Type B pancreatic cell (in vitro differentiated cells): Measurements from ENCODE around the gene SUSD1. TPM values are rescaled to one million over a fixed set of nuclear protein-coding genes. Genes with fewer than 3 reads are reported as not detected.

Experiments
- DNase-seq: peaks from one replicate; pipeline ENCODE4 v3.0.0; 2021; ENCODE audit warnings: mixed read lengths; ENCODE audit not compliant: unreplicated experiment; ENCODE audit errors: extremely low spot score
- H3K27ac Mint-ChIP-seq: 2 replicates; pipeline ENCODE4 v1.8.0; 2021; ENCODE audit warnings: mild to moderate bottlenecking, mixed read lengths
- H3K27me3 Mint-ChIP-seq: 2 replicates; pipeline ENCODE4 v1.8.0; 2021; ENCODE audit warnings: mixed read lengths
- H3K36me3 Mint-ChIP-seq: 2 replicates; pipeline ENCODE4 v1.8.0; 2021; ENCODE audit warnings: mixed read lengths
- H3K4me1 Mint-ChIP-seq: one replicate; pipeline ENCODE4 v1.8.0; 2021; ENCODE audit warnings: mixed read lengths; ENCODE audit not compliant: unreplicated experiment
- H3K4me3 Mint-ChIP-seq: 2 replicates; pipeline ENCODE4 v1.8.0; 2021; ENCODE audit warnings: mild to moderate bottlenecking, mixed read lengths
- H3K9me3 Mint-ChIP-seq: 2 replicates; pipeline ENCODE4 v1.8.0; 2021; ENCODE audit warnings: mixed read lengths
- CTCF ChIP-seq: fragments of 200-600 bp; sonication (generic); conservative IDR thresholded peaks from 2 replicates; pipeline ENCODE4 v1.5.0; 2021; ENCODE audit warnings: antibody characterized with exemption, mild to moderate bottlenecking
- total RNA-seq: library from RNA; stranded (reverse); gene quantifications from 2 replicates; pipeline ENCODE4 v1.2.1, GENCODE V29; 2021; ENCODE audit warnings: low replicate concordance

SUSD1 gene
- total RNA-seq, 1 donor from 2014 or later, result 16.3 TPM

- no peak for TF ChIP-seq CTCF
- H3K9me3 Mint-ChIP-seq, result no peaks in the 10 kb centered on the region
- no peak for DNase-seq
- no peak overlapping the region for H3K27ac Mint-ChIP-seq
- H3K36me3 Mint-ChIP-seq, result peaks cover 24% of the 10 kb centered on the region
- no peaks in the 10 kb centered on the region for H3K27me3 Mint-ChIP-seq
- H3K4me3 Mint-ChIP-seq, result no peak overlapping the region
- H3K4me1 Mint-ChIP-seq, result no peaks in the 10 kb centered on the region
Measured at GRCh38 chr9:112104401-112104800, 70.7 kb downstream of the SUSD1 start.

GRCh38 chr9:112103405-112103804, 71.7 kb downstream of the SUSD1 start:
- H3K36me3 Mint-ChIP-seq, result peaks cover 24% of the 10 kb centered on the region
- TF ChIP-seq CTCF, result no peak
- no peaks in the 10 kb centered on the region for H3K9me3 Mint-ChIP-seq
- H3K4me3 Mint-ChIP-seq, result no peak overlapping the region
- H3K27me3 Mint-ChIP-seq, result no peaks in the 10 kb centered on the region
- DNase-seq, result no peak
- H3K4me1 Mint-ChIP-seq, result peaks cover under 1% of the 10 kb centered on the region
- no peak overlapping the region for H3K27ac Mint-ChIP-seq

GRCh38 chr9:112097712-112098688, 77.1 kb downstream of the SUSD1 start:
- Mint-ChIP-seq H3K4me3 (no peak overlapping the region), H3K9me3 (no peaks in the 10 kb centered on the region), H3K36me3 (peaks cover 32% of the 10 kb centered on the region), H3K4me1 (peaks cover 10% of the 10 kb centered on the region), H3K27ac (peak overlapping the region; percentile 80), H3K27me3 (no peaks in the 10 kb centered on the region)
- TF ChIP-seq CTCF, result peak; percentile 92
- no peak for DNase-seq

- no peak for DNase-seq
- Mint-ChIP-seq H3K27me3 (no peaks in the 10 kb centered on the region), H3K4me3 (peak overlapping the region; percentile 24), H3K9me3 (no peaks in the 10 kb centered on the region), H3K36me3 (peaks cover 29% of the 10 kb centered on the region), H3K4me1 (peaks cover 17% of the 10 kb centered on the region), H3K27ac (peak overlapping the region; percentile 6)
- TF ChIP-seq CTCF, result no peak
Measured at GRCh38 chr9:112094948-112095681, 80.0 kb downstream of the SUSD1 start.

- H3K27me3 Mint-ChIP-seq, result no peaks in the 10 kb centered on the region
- no peaks in the 10 kb centered on the region for H3K9me3 Mint-ChIP-seq
- peaks cover 17% of the 10 kb centered on the region for H3K4me1 Mint-ChIP-seq
- DNase-seq, result no peak
- H3K27ac Mint-ChIP-seq, result no peak overlapping the region
- TF ChIP-seq CTCF, result no peak
- H3K36me3 Mint-ChIP-seq, result peaks cover 25% of the 10 kb centered on the region
- H3K4me3 Mint-ChIP-seq, result no peak overlapping the region
Measured at GRCh38 chr9:112094241-112094640, 80.9 kb downstream of the SUSD1 start.
